Left lung (tissue), 10 donors: ENCODE data around the gene PPP2R3B. TPM values are rescaled to one million over a fixed set of nuclear protein-coding genes. Genes with fewer than 3 reads are reported as not detected.
A peak's percentile ranks its signal among the peaks of the same experiment; 100 is the strongest.

Source experiments
- ATAC-seq: fragments of 200-7000 bp; cut with Tn5 transposase; one replicate; pipeline ENCODE4 v1.9.1; 2020; ENCODE audit warnings: moderate library complexity
- DNase-seq, 4 donors: peaks; one replicate each; pipeline ENCODE4 v3.0.0-alpha.2; 2013 to 2020
- H3K27ac ChIP-seq, 2 donors: fragments of 200-600 bp; sonication (generic) in 1 of 2; one replicate each; pipeline versions ENCODE4 v1.5.0 to v1.8.0; 2020 to 2021
- H3K27me3 ChIP-seq, 2 donors: fragments of 200-600 bp; sonication (generic) in 1 of 2; one replicate each; pipeline versions ENCODE4 v1.5.0 to v1.8.0; 2020 to 2021
- H3K36me3 ChIP-seq, 2 donors: fragments of 200-600 bp; sonication (generic) in 1 of 2; one replicate each; pipeline versions ENCODE4 v1.5.0 to v1.8.0; 2020 to 2021
- H3K4me1 ChIP-seq, 2 donors: fragments of 200-600 bp; one replicate each; pipeline ENCODE4 v1.8.0; 2021
- H3K4me3 ChIP-seq, 2 donors: fragments of 200-600 bp; sonication (generic) in 1 of 2; one replicate each; pipeline versions ENCODE4 v1.5.0 to v1.8.0; 2020 to 2021; ENCODE audit warnings: mild to moderate bottlenecking in 1 of 2
- H3K9me3 ChIP-seq, 2 donors: fragments of 200-600 bp; sonication (generic) in 1 of 2; one replicate each; pipeline versions ENCODE4 v1.5.0 to v1.8.0; 2020 to 2021
- CTCF ChIP-seq, 2 donors: fragments of 200-600 bp; sonication (generic) in 1 of 2; IDR thresholded peaks; one replicate each; pipeline versions ENCODE4 v1.5.0 to v1.8.0; 2021; ENCODE audit warnings: antibody characterized with exemption in 2 of 2
- intact Hi-C, 2 donors: fragments of 100-400 bp; cut with DNase I; formaldehyde crosslinking; loops; one replicate each; pipeline versions ENCODE4 v1.11.2 to v1.14.2; 2022
- polyA plus RNA-seq, 6 donors: library from polyadenylated mRNA; unstranded; fragments of 120-200 nt; gene quantifications; one replicate each; pipeline ENCODE4 v1.2.1, GENCODE V29; 2013; ENCODE audit not compliant: insufficient read length in 6 of 6
- total RNA-seq, 2 donors: library from RNA; stranded (reverse); fragmentation: NEBNext Ultra II Directional; extraction: Animal tissue kit (Norgen Biotek cat#: 25700); gene quantifications; one replicate each; pipeline ENCODE4 v1.2.1, GENCODE V29; 2021
- donor health status: DM: no; HTN: yes; CAD: no.
- donor health status: DM: no; HTN: no; CAD: no.

The PPP2R3B gene
- total and polyA plus RNA-seq, 8 donors = 11.2 to 35.2 (median 20.5) TPM

GRCh38 chrX:285076-285677 lies 101.5 kb downstream of the PPP2R3B start:
- TF ChIP-seq CTCF (IDR thresholded peaks at IDR 0.05) = no peak
- Histone ChIP-seq H3K36me3 (peaks cover 0 to 43% of the 10 kb centered on the region in 2 donors), H3K4me3 (no peak overlapping the region), H3K9me3 (no peaks in the 10 kb centered on the region), H3K27me3 (no peaks in the 10 kb centered on the region), H3K27ac (no peak overlapping the region), H3K4me1 (no peaks in the 10 kb centered on the region)
- intact Hi-C loops = no loop called here
- DNase-seq = peak in 1 of 4 donors; percentile 0
- no peak for ATAC-seq

Other genes with a start within 250 kb of the PPP2R3B start
- 10 to 100 TPM; 17.0 to 17.8 TPM for gene PLCXD1, start 105.5 kb downstream of the PPP2R3B start, total RNA-seq
- 10 to 100 TPM; 32.9 to 58.2 (median 37.7) TPM for gene PLCXD1, start 105.5 kb downstream of the PPP2R3B start, polyA plus RNA-seq
- gene GTPBP6, start 68.1 kb downstream of the PPP2R3B start, total RNA-seq = 10 to 100 TPM; 41.0 to 57.8 TPM
- 10 to 100 TPM; 31.1 to 63.2 (median 53.1) TPM for gene GTPBP6, start 68.1 kb downstream of the PPP2R3B start, polyA plus RNA-seq
- gene SHOX, start 243.9 kb upstream of the PPP2R3B start, total RNA-seq = not detected
- gene SHOX, start 243.9 kb upstream of the PPP2R3B start, polyA plus RNA-seq = under 1 TPM; 0.04 to 0.26 (median 0.14) TPM